CD14-positive monocyte (primary cell): ENCODE data around the gene SPRED3. TPM values are rescaled to one million over a fixed set of nuclear protein-coding genes. Genes with fewer than 3 reads are reported as not detected.

Source experiments
- DNase-seq, 3 donors: peaks; one replicate each; pipeline ENCODE4 v3.0.0-alpha.2; 2011 to 2022
- H2AFZ ChIP-seq: 2 replicates; pipeline ENCODE4 v1.6.0; 2012; ENCODE audit warnings: mild to moderate bottlenecking, low read depth, low read length, inconsistent platforms; ENCODE audit not compliant: insufficient read depth, poor library complexity, severe bottlenecking
- H3K27ac ChIP-seq, 2 donors: 1 replicate in 1 of 2; 2 replicates in 1 of 2; pipeline ENCODE4 v1.5.1; 2012 to 2013; ENCODE audit warnings: low read length in 2 of 2, control low read depth in 1 of 2, inconsistent platforms in 1 of 2, low read depth in 1 of 2, mild to moderate bottlenecking in 1 of 2
- H3K27me3 ChIP-seq, 2 donors: one replicate each; pipeline versions ENCODE4 v1.6.0 to v1.6.1; 2011 to 2013; ENCODE audit warnings: low read length in 2 of 2; ENCODE audit not compliant: control insufficient read depth in 2 of 2, insufficient read depth in 2 of 2
- H3K36me3 ChIP-seq, 2 donors: replicated peaks in 1 of 2; 1 replicate in 1 of 2; 2 replicates in 1 of 2; pipeline versions ENCODE4 v1.5.1 to v1.6.1; 2012 to 2013; ENCODE audit warnings: low read length in 2 of 2, control low read depth in 1 of 2, inconsistent platforms in 1 of 2, mild to moderate bottlenecking in 1 of 2; ENCODE audit not compliant: insufficient read depth in 2 of 2, control insufficient read depth in 1 of 2
- H3K4me1 ChIP-seq, 2 donors: 1 replicate in 1 of 2; 2 replicates in 1 of 2; pipeline versions ENCODE4 v1.5.1 to v1.6.1; 2012 to 2013; ENCODE audit warnings: low read length in 2 of 2, control low read depth in 1 of 2, inconsistent platforms in 1 of 2, mild to moderate bottlenecking in 1 of 2, moderate library complexity in 1 of 2; ENCODE audit not compliant: insufficient read depth in 2 of 2, control insufficient read depth in 1 of 2
- H3K4me2 ChIP-seq: replicated peaks from 2 replicates; pipeline ENCODE3; 2012; ENCODE audit warnings: low read length, moderate library complexity, mild to moderate bottlenecking; ENCODE audit not compliant: poor library complexity, severe bottlenecking; ENCODE audit errors: extremely low read depth
- H3K4me3 ChIP-seq, 3 experiments: fragments of 200-600 bp in 1 of 3; sonication (generic) in 1 of 3; replicated peaks in 1 of 3; 1 replicate in 2 of 3; 2 replicates in 1 of 3; pipeline ENCODE4 v1.5.1; 2011 to 2013; ENCODE audit warnings: low read length in 3 of 3, mild to moderate bottlenecking in 3 of 3, control low read depth in 2 of 3, low read depth in 2 of 3, inconsistent platforms in 1 of 3, moderate library complexity in 1 of 3
- H3K79me2 ChIP-seq: 2 replicates; pipeline ENCODE4 v1.6.0; 2012; ENCODE audit warnings: mild to moderate bottlenecking, control low read depth, inconsistent platforms, low read length, moderate library complexity; ENCODE audit not compliant: insufficient read depth
- H3K9ac ChIP-seq: 2 replicates; pipeline ENCODE4 v1.6.0; 2017; ENCODE audit warnings: low read length, mild to moderate bottlenecking; ENCODE audit not compliant: insufficient read depth, poor library complexity, severe bottlenecking
- H3K9me3 ChIP-seq, 2 donors: replicated peaks in 1 of 2; 1 replicate in 1 of 2; 2 replicates in 1 of 2; pipeline versions ENCODE4 v1.5.1 to v1.6.1; 2012 to 2013; ENCODE audit warnings: low read length in 2 of 2, control low read depth in 1 of 2; ENCODE audit not compliant: control insufficient read depth in 1 of 2, insufficient read depth in 1 of 2
- H4K20me1 ChIP-seq: 2 replicates; pipeline ENCODE4 v1.6.0; 2012; ENCODE audit warnings: mild to moderate bottlenecking, low read length, control low read depth, moderate library complexity; ENCODE audit not compliant: insufficient read depth
- H3K27ac Mint-ChIP-seq, 7 donors: one replicate each; pipeline ENCODE4 v1.8.0; 2020; ENCODE audit warnings: mild to moderate bottlenecking in 7 of 7, mixed read lengths in 7 of 7, moderate library complexity in 6 of 7, inconsistent platforms in 2 of 7
- H3K27me3 Mint-ChIP-seq, 3 donors: one replicate each; pipeline ENCODE4 v1.8.0; 2021 to 2022; ENCODE audit warnings: low read depth in 3 of 3, mild to moderate bottlenecking in 3 of 3, mixed read lengths in 3 of 3, moderate library complexity in 3 of 3, inconsistent platforms in 1 of 3
- H3K36me3 Mint-ChIP-seq, 2 donors: one replicate each; pipeline ENCODE4 v1.8.0; 2020; ENCODE audit warnings: mixed read lengths in 2 of 2, inconsistent platforms in 1 of 2, mild to moderate bottlenecking in 1 of 2
- H3K4me1 Mint-ChIP-seq: one replicate; pipeline ENCODE4 v1.8.0; 2020; ENCODE audit warnings: mild to moderate bottlenecking, mixed read lengths
- H3K4me3 Mint-ChIP-seq, 2 donors: one replicate each; pipeline ENCODE4 v1.8.0; 2020; ENCODE audit warnings: mild to moderate bottlenecking in 2 of 2, mixed read lengths in 2 of 2, moderate library complexity in 1 of 2
- H3K9me3 Mint-ChIP-seq, 7 donors: one replicate each; pipeline ENCODE4 v1.8.0; 2020 to 2022; ENCODE audit warnings: mixed read lengths in 7 of 7, mild to moderate bottlenecking in 6 of 7, moderate library complexity in 6 of 7, inconsistent platforms in 2 of 7
- CTCF ChIP-seq: fragments of 200-600 bp; IDR thresholded peaks from one replicate; pipeline ENCODE4 v1.8.0; 2022; ENCODE audit warnings: antibody characterized with exemption, mild to moderate bottlenecking
- WGBS: methylation state at CpG from one replicate; pipeline ENCODE4 v1.1.5; 2013; ENCODE audit warnings: missing lambda C conversion rate; ENCODE audit not compliant: insufficient coverage; 5-methylcytosine and 5-hydroxymethylcytosine counted together
- intact Hi-C, 2 donors: fragments of 100-400 bp; cut with micrococcal nuclease; formaldehyde crosslinking; loops; one replicate each; pipeline versions ENCODE4 v1.15.0 to v1.15.1; 2023
- polyA plus RNA-seq, 3 donors: library from polyadenylated mRNA; depleted of rRNA in 1 of 3; unstranded in 2 of 3; stranded (reverse) in 1 of 3; fragments of 300-500 nt in 2 of 3; fragments of >200 nt in 1 of 3; fragmentation: Illumina TruSeq in 2 of 3; gene quantifications; 1 replicate in 2 of 3; 2 replicates in 1 of 3; pipeline ENCODE4 v1.2.3, GENCODE V29; 2012 to 2021

SPRED3 gene
- polyA plus RNA-seq, 3 donors = 0.33 TPM; not detected in 2

GRCh38 chr19:38402623-38402966 is 14.1 kb downstream of the SPRED3 start:
- Histone ChIP-seq H3K9ac (peak overlapping the region; percentile 46), H3K79me2 (peaks cover 5% of the 10 kb centered on the region), H3K27me3 (peaks cover 0 to 8% of the 10 kb centered on the region in 2 donors), H3K4me3 (peak overlapping the region in 2 of 3 experiments; percentile 22 to 88), H4K20me1 (no peaks in the 10 kb centered on the region), H3K9me3 (no peaks in the 10 kb centered on the region), H3K36me3 (peaks cover 8 to 19% of the 10 kb centered on the region in 2 donors), H3K4me1 (peaks cover 12 to 13% of the 10 kb centered on the region in 2 donors), H2AFZ (peak overlapping the region; percentile 91), H3K4me2 (peak overlapping the region; percentile 80), H3K27ac (no peak overlapping the region)
- DNase-seq = no peak
- Mint-ChIP-seq H3K4me1 (peaks cover 16% of the 10 kb centered on the region), H3K27me3 (peaks cover 11 to 23% (median 13%) of the 10 kb centered on the region in 3 donors), H3K9me3 (peaks cover 0 to 2% (median 0%) of the 10 kb centered on the region in 7 donors), H3K36me3 (peaks cover 9 to 28% of the 10 kb centered on the region in 2 donors), H3K4me3 (peak overlapping the region; percentile 77 to 95), H3K27ac (peak overlapping the region in 6 of 7 donors; percentile 51 to 81 (median 62))
- intact Hi-C loops = loop anchor here (2.0 to 10.0 kb wide), 6 partner anchors 105 to 532 kb away; partner anchors contain the start of genes MRPS12 (in 1 of the 2) and SARS2 (in 1 of the 2)
- WGBS = 0% methylated on average over 11 of the region's 18 CpGs
- no peak for TF ChIP-seq CTCF

- H3K27ac Mint-ChIP-seq = peak within 1 kb of the TSS; percentile 56 to 91 (median 82)
- H3K4me3 Mint-ChIP-seq = peak within 1 kb of the TSS; percentile 87 to 95
- Histone ChIP-seq H3K27me3 (peaks cover 0 to 3% of the 10 kb centered on the region in 2 donors), H4K20me1 (no peaks in the 10 kb centered on the region), H3K4me3 (peak within 1 kb of the TSS; percentile 80 to 88 (median 88)), H3K9ac (peak within 1 kb of the TSS; percentile 90), H3K4me1 (peaks cover 12 to 13% of the 10 kb centered on the region in 2 donors), H3K9me3 (no peaks in the 10 kb centered on the region), H3K36me3 (peaks cover 8 to 19% of the 10 kb centered on the region in 2 donors), H3K79me2 (peaks cover 5% of the 10 kb centered on the region), H2AFZ (peak within 1 kb of the TSS; percentile 99), H3K4me2 (peak within 1 kb of the TSS; percentile 80), H3K27ac (peak within 1 kb of the TSS; percentile 15 to 83)
- WGBS = under 1% methylated on average over 70 of the region's 82 CpGs
- H3K27me3 Mint-ChIP-seq = peaks cover 9 to 18% (median 9%) of the 10 kb centered on the region in 3 donors
- H3K36me3 Mint-ChIP-seq = peaks cover 12 to 31% of the 10 kb centered on the region in 2 donors
- DNase-seq = peak; percentile 96 to 97 (median 97)
- peaks cover 0 to 2% (median 0%) of the 10 kb centered on the region in 7 donors for H3K9me3 Mint-ChIP-seq
- H3K4me1 Mint-ChIP-seq = peaks cover 16% of the 10 kb centered on the region
- TF ChIP-seq CTCF = peak; percentile 99
- intact Hi-C loops = loop anchor here (2.0 to 10.0 kb wide), 6 partner anchors 104 to 532 kb away; partner anchors contain the start of genes MRPS12 (in 1 of the 2) and SARS2 (in 1 of the 2)
These were observed 14.6 kb downstream of the SPRED3 start, which contains the start of gene FAM98C for GRCh38 chr19:38402967-38403674. TSS of gene FAM98C (plus strand) at chr19:38403093. CDS start at chr19:38403154, 61 bp downstream.
